ENCODE measurements around the gene NDUFB10.

- TF ChIP-seq CREB1 (CRISPR knock-in tag; IDR thresholded peaks at IDR 0.05; ENCODE audit: low read depth): no peak
- no peak for TF ChIP-seq POLR2AphosphoS5 (IDR thresholded peaks at IDR 0.05; ENCODE audit: low read depth)
- no peak for TF ChIP-seq CTCF (conservative IDR thresholded peaks at IDR 0.05; ENCODE audit: low read depth in 2 of 2)
- no peak for TF ChIP-seq EZH2 (IDR thresholded peaks at IDR 0.05; ENCODE audit: low read depth, unreplicated experiment)
- no peak for TF ChIP-seq STAT1 (IDR thresholded peaks at IDR 0.05; ENCODE audit: unreplicated experiment)
- TF ChIP-seq ZNF114 (CRISPR knock-in tag; IDR thresholded peaks at IDR 0.05): no peak
- no peak for TF ChIP-seq REST (IDR thresholded peaks at IDR 0.05; ENCODE audit: unreplicated experiment)
- no peak for TF ChIP-seq JUNB (IDR thresholded peaks at IDR 0.05; ENCODE audit: unreplicated experiment)
- no peak for TF ChIP-seq ETS1 (IDR thresholded peaks at IDR 0.05)
Measured at GRCh38 chr16:1982013-1982433, 22.7 kb downstream of the NDUFB10 start.
